ENCODE measurements around the gene AOPEP.

Gene AOPEP

DNA sequence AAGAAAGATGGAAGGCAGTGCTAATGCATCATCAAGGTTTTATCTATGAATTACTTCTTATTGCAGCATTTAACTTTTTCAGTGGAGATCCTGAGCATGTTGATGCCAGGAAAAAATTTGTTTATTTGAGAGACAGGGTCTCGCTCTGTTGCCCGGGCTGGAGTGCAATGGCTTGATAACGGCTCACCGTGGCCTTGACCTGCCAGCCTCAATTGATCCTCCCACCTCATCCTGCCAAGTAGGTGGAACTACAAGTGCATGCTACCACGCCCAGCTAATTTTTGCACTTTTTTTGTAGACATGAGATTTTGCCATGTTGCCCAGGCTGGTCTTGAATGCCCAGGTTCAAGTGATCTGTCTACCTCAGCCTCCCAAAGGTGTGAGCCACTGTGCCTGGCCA, 47.2 kb downstream of the AOPEP start:
- peaks cover 2% of the 10 kb centered on the region for H3K36me3 Mint-ChIP-seq (ENCODE audit: insufficient read depth)
- no peak overlapping the region for H3K27ac Mint-ChIP-seq (ENCODE audit: low read depth)
- H3K27me3 Mint-ChIP-seq = no peaks in the 10 kb centered on the region
- no peak for DNase-seq (ENCODE audit: low spot score in 2 of 2)
- H3K9me3 Mint-ChIP-seq = no peaks in the 10 kb centered on the region
- ATAC-seq (replicated peaks; ENCODE audit: extremely low read depth, poor library complexity, severe bottlenecking) = no peak
- no peak overlapping the region for H3K4me3 Mint-ChIP-seq
- peaks cover 6% of the 10 kb centered on the region for H3K4me1 Mint-ChIP-seq

GRCh38 chr9:94778013-94778412, 51.5 kb downstream of the AOPEP start:
- no peak overlapping the region for H3K4me3 Mint-ChIP-seq
- H3K4me1 Mint-ChIP-seq = peaks cover 6% of the 10 kb centered on the region
- H3K9me3 Mint-ChIP-seq = no peaks in the 10 kb centered on the region
- H3K36me3 Mint-ChIP-seq (ENCODE audit: insufficient read depth) = peaks cover 2% of the 10 kb centered on the region
- H3K27me3 Mint-ChIP-seq = no peaks in the 10 kb centered on the region
- ATAC-seq (replicated peaks; ENCODE audit: extremely low read depth, poor library complexity, severe bottlenecking) = no peak
- no peak overlapping the region for H3K27ac Mint-ChIP-seq (ENCODE audit: low read depth)
- DNase-seq (ENCODE audit: low spot score in 2 of 2) = no peak

DNA sequence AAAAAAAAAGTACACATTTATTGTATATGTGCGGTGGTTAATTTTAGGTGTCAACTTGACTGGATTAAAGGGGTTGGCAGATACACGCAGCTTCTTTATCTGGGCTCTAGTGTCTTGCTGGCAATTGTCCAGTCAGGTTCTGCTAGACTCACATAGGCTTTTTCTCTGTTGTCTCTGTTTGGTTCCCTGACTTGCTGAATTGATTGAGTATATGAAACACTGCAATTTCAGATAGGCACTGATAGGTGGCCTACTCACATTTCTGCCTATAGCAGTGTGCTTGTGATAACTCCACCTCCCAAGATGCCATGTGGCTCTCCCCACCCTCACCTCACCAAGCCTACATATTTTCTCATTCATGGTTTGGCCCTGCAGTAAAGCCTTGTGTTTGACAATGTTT, 52.5 kb downstream of the AOPEP start:
- ATAC-seq (replicated peaks; ENCODE audit: extremely low read depth, poor library complexity, severe bottlenecking) = no peak
- DNase-seq (ENCODE audit: low spot score in 2 of 2) = no peak
- Mint-ChIP-seq H3K27me3 (no peaks in the 10 kb centered on the region), H3K4me3 (no peak overlapping the region), H3K9me3 (no peaks in the 10 kb centered on the region), H3K4me1 (no peaks in the 10 kb centered on the region), H3K36me3 (ENCODE audit: insufficient read depth) (peaks cover 2% of the 10 kb centered on the region), H3K27ac (ENCODE audit: low read depth) (no peak overlapping the region)

DNA sequence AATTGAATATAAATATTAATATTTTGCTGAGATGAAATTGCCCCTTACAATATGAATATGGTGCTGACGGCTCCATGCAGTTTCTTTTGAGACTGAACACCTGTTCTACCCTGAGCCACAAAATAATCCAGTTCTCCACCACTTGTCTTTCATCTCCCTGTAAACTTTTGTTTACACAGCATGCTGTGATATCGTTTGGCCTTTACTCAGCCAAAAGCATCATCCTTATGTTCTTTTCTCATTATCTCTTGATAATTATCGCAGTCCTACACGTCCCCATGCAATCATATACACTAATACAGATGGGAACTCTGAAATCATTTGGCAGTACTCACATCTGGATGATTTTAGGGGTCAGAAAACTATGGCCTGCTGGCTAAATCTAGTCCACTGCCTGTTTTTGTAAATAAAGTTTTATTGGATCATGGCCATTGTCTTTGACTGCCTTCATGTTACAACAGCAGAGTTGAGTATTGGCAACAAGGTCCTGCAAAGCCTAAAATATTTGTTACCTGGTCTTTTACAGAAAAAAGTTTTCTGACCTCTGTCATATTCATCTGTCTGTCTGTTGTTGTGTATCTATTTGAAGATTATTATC, 53.3 kb downstream of the AOPEP start:
- no peak overlapping the region for H3K4me3 Mint-ChIP-seq
- DNase-seq (ENCODE audit: low spot score in 2 of 2) (no peak), ATAC-seq (replicated peaks; ENCODE audit: extremely low read depth, poor library complexity, severe bottlenecking) (no peak)
- no peaks in the 10 kb centered on the region for H3K4me1 Mint-ChIP-seq
- H3K27me3 Mint-ChIP-seq = no peaks in the 10 kb centered on the region
- H3K36me3 Mint-ChIP-seq (ENCODE audit: insufficient read depth) = no peaks in the 10 kb centered on the region
- H3K27ac Mint-ChIP-seq (ENCODE audit: low read depth) = no peak overlapping the region
- no peaks in the 10 kb centered on the region for H3K9me3 Mint-ChIP-seq

DNA sequence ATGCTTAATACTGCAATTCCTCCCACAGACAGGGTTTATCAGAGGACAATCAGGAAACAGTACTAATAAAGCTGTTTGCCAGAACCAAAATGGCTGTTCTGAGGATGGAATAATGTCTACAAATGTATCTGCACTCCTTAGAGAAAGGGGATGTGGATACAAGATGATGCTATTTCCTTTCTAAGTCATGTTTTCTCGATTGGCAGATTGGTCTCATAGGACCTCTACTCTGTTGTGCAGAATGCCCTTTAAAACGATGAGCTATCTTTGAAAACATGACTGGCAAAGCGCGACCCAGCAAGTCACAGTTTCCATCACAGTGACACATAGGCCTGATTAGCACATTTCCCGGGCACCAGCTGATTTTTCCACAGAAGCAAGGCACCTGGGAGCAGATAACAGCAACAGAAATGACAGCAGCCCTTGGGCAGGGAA, 54.0 kb downstream of the AOPEP start:
- no peaks in the 10 kb centered on the region for H3K27me3 Mint-ChIP-seq
- ATAC-seq (replicated peaks; ENCODE audit: extremely low read depth, poor library complexity, severe bottlenecking) = no peak
- DNase-seq (ENCODE audit: low spot score in 2 of 2) = no peak
- H3K36me3 Mint-ChIP-seq (ENCODE audit: insufficient read depth) = no peaks in the 10 kb centered on the region
- H3K4me3 Mint-ChIP-seq = no peak overlapping the region
- H3K27ac Mint-ChIP-seq (ENCODE audit: low read depth) = no peak overlapping the region
- no peaks in the 10 kb centered on the region for H3K9me3 Mint-ChIP-seq
- no peaks in the 10 kb centered on the region for H3K4me1 Mint-ChIP-seq

GRCh38 chr9:94782355-94783101, 56.0 kb downstream of the AOPEP start:
- no peak overlapping the region for H3K27ac Mint-ChIP-seq (ENCODE audit: low read depth)
- peaks cover 5% of the 10 kb centered on the region for H3K4me1 Mint-ChIP-seq
- ATAC-seq (replicated peaks; ENCODE audit: extremely low read depth, poor library complexity, severe bottlenecking) = no peak
- H3K36me3 Mint-ChIP-seq (ENCODE audit: insufficient read depth) = no peaks in the 10 kb centered on the region
- no peaks in the 10 kb centered on the region for H3K27me3 Mint-ChIP-seq
- H3K4me3 Mint-ChIP-seq = no peak overlapping the region
- no peaks in the 10 kb centered on the region for H3K9me3 Mint-ChIP-seq
- DNase-seq (ENCODE audit: low spot score in 2 of 2) = no peak

- Mint-ChIP-seq H3K36me3 (ENCODE audit: insufficient read depth) (no peaks in the 10 kb centered on the region), H3K27ac (ENCODE audit: low read depth) (no peak overlapping the region)
- ATAC-seq (replicated peaks; ENCODE audit: extremely low read depth, poor library complexity, severe bottlenecking) = no peak
Measured at GRCh38 chr9:94783102-94783682, 56.7 kb downstream of the AOPEP start.

GRCh38 chr9:94783928-94784327, 57.4 kb downstream of the AOPEP start:
- H3K4me1 Mint-ChIP-seq = peaks cover 5% of the 10 kb centered on the region
- DNase-seq (ENCODE audit: low spot score in 2 of 2) (no peak), ATAC-seq (replicated peaks; ENCODE audit: extremely low read depth, poor library complexity, severe bottlenecking) (no peak)
- no peak overlapping the region for H3K4me3 Mint-ChIP-seq
- no peak overlapping the region for H3K27ac Mint-ChIP-seq (ENCODE audit: low read depth)
- H3K9me3 Mint-ChIP-seq = no peaks in the 10 kb centered on the region
- no peaks in the 10 kb centered on the region for H3K36me3 Mint-ChIP-seq (ENCODE audit: insufficient read depth)
- no peaks in the 10 kb centered on the region for H3K27me3 Mint-ChIP-seq

More at GRCh38 chr9:94783102-94783682, 56.7 kb downstream of the AOPEP start:
- H3K4me1 Mint-ChIP-seq = peaks cover 5% of the 10 kb centered on the region
- no peaks in the 10 kb centered on the region for H3K9me3 Mint-ChIP-seq
- no peak for DNase-seq (ENCODE audit: low spot score in 2 of 2)
- H3K27me3 Mint-ChIP-seq = no peaks in the 10 kb centered on the region
- H3K4me3 Mint-ChIP-seq = no peak overlapping the region

DNA sequence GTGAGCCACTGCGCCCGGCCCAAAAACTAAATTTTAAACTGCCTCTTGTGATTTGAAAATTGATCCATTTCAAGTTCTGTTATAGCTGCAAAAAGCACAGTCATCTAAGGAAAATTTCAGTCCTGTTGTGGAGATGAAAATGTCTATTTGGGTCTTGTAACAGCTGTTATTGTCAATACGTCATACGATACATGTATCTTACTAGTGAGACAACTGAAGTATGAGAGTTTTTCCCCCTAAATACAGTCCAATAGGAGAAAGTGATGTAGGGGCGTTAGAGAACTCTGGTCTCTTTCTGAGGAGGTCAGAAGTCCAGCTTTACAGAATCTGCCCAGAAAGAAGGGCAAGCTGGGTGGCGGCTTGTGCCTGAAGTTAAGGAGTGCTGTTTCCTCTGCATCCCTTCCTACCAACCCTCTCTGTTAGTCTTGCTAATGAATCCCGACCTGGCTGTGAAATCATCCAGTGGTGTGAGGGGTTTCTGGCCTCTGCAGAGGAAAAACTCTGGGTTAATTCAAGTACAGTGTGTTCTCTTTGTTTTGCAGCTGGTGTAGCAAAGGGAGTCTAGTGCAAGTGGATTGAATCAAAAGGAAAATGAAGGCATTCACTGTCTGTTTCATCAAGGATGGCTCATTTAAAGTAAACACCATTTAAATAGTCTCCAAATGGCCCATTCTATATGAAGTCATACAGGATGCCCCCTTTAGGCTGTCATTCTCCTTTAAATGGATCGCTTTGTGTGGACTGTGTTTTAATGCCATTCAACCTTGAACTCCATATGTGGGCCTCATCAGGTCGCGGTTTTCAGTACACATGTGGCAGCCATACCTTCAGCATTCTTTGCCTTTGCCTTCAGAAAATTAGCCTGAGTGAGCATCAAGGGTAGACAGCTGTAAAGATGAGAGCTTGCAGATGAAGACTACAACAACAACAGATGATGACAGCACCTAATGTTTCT, 59.0 kb downstream of the AOPEP start:
- ATAC-seq (replicated peaks; ENCODE audit: extremely low read depth, poor library complexity, severe bottlenecking) = no peak
- DNase-seq (ENCODE audit: low spot score in 2 of 2) = no peak
- Mint-ChIP-seq H3K9me3 (no peaks in the 10 kb centered on the region), H3K27me3 (no peaks in the 10 kb centered on the region), H3K4me1 (peaks cover 5% of the 10 kb centered on the region), H3K27ac (ENCODE audit: low read depth) (no peak overlapping the region), H3K4me3 (no peak overlapping the region), H3K36me3 (ENCODE audit: insufficient read depth) (no peaks in the 10 kb centered on the region)

- H3K36me3 Mint-ChIP-seq (ENCODE audit: insufficient read depth) = no peaks in the 10 kb centered on the region
- peaks cover 5% of the 10 kb centered on the region for H3K4me1 Mint-ChIP-seq
- H3K9me3 Mint-ChIP-seq = no peaks in the 10 kb centered on the region
- DNase-seq (ENCODE audit: low spot score in 2 of 2) = no peak
- H3K27ac Mint-ChIP-seq (ENCODE audit: low read depth) = no peak overlapping the region
- ATAC-seq (replicated peaks; ENCODE audit: extremely low read depth, poor library complexity, severe bottlenecking) = no peak
- H3K4me3 Mint-ChIP-seq = no peak overlapping the region
- no peaks in the 10 kb centered on the region for H3K27me3 Mint-ChIP-seq
Measured at GRCh38 chr9:94786586-94786985, 60.1 kb downstream of the AOPEP start.

DNA sequence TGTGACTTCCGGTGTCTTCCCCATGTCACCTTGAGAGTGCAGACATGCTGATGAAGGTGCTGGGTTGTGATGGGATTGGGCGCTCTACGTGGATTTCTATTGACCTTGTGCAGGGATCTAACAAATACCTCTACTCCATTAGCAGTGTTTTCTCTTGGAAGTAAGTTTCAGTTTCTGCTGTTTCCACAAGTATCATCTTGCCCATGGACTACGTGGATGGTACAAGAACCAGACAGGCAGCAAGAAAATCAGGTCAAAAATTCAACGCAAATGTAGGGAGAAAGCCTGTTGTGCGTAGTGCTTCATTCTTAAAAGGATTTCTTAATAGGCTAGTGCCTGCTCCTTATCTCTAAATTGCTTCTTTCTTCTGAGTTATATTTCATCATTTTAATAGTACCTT, 60.8 kb downstream of the AOPEP start:
- Mint-ChIP-seq H3K4me3 (no peak overlapping the region), H3K36me3 (ENCODE audit: insufficient read depth) (no peaks in the 10 kb centered on the region), H3K4me1 (peaks cover 5% of the 10 kb centered on the region), H3K27ac (ENCODE audit: low read depth) (no peak overlapping the region), H3K27me3 (no peaks in the 10 kb centered on the region), H3K9me3 (no peaks in the 10 kb centered on the region)
- ATAC-seq (replicated peaks; ENCODE audit: extremely low read depth, poor library complexity, severe bottlenecking) = no peak
- DNase-seq (ENCODE audit: low spot score in 2 of 2) = no peak

GRCh38 chr9:94788570-94789105, 62.1 kb downstream of the AOPEP start:
- no peak overlapping the region for H3K4me3 Mint-ChIP-seq
- H3K9me3 Mint-ChIP-seq = no peaks in the 10 kb centered on the region
- no peak overlapping the region for H3K27ac Mint-ChIP-seq (ENCODE audit: low read depth)
- no peak for ATAC-seq (replicated peaks; ENCODE audit: extremely low read depth, poor library complexity, severe bottlenecking)
- H3K36me3 Mint-ChIP-seq (ENCODE audit: insufficient read depth) = peaks cover 4% of the 10 kb centered on the region
- peaks cover 5% of the 10 kb centered on the region for H3K4me1 Mint-ChIP-seq
- DNase-seq (ENCODE audit: low spot score in 2 of 2) = no peak
- no peaks in the 10 kb centered on the region for H3K27me3 Mint-ChIP-seq

Data from central memory CD8-positive, alpha-beta T cell (primary cell).